HepG2 (cell line): ENCODE measurements around the gene TEX19. TPM values are rescaled to one million over a fixed set of nuclear protein-coding genes. Genes with fewer than 3 reads are reported as not detected.
A peak's percentile ranks its signal among the peaks of the same experiment; 100 is the strongest.

Experiments used
- FOXP1 ChIP-seq, 2 experiments: fragments of 450-650 bp in 1 of 2; IDR thresholded peaks; 2 replicates each; pipeline ENCODE4 v1.6.1; 2017 to 2018; ENCODE audit warnings: antibody characterized with exemption in 1 of 2
- GATAD2A ChIP-seq: IDR thresholded peaks from 2 replicates; pipeline ENCODE4 v1.6.1; 2016
- HNF4A ChIP-seq: sonication (generic); formaldehyde crosslinking; IDR thresholded peaks from 2 replicates; pipeline ENCODE4 v1.4.0; 2020; ENCODE audit warnings: missing genetic modification reagents
- MED8 ChIP-seq: sonication (generic); formaldehyde crosslinking; IDR thresholded peaks from 2 replicates; pipeline ENCODE4 v1.8.1; 2023; ENCODE audit warnings: mild to moderate bottlenecking, missing genetic modification reagents; ENCODE audit not compliant: insufficient replicate concordance
- MEF2D ChIP-seq: sonication (generic); formaldehyde crosslinking; IDR thresholded peaks from 2 replicates; pipeline ENCODE4 v1.5.1; 2020; ENCODE audit warnings: mild to moderate bottlenecking, missing genetic modification reagents
- MIXL1 ChIP-seq: IDR thresholded peaks from 2 replicates; pipeline ENCODE4 v1.6.1; 2016
- MTA1 ChIP-seq: sonication (generic); formaldehyde crosslinking; IDR thresholded peaks from 2 replicates; pipeline ENCODE4 v1.4.0; 2020; ENCODE audit warnings: missing genetic modification reagents, mild to moderate bottlenecking, borderline replicate concordance
- NR2F6 ChIP-seq, 2 experiments: IDR thresholded peaks; 2 replicates each; pipeline ENCODE4 v1.6.1; 2016; ENCODE audit warnings: antibody characterized with exemption in 1 of 2, mild to moderate bottlenecking in 1 of 2
- RBFOX2 ChIP-seq: fragments of 200-400 bp; formaldehyde crosslinking; IDR thresholded peaks from 2 replicates; pipeline ENCODE4 v1.6.1; 2017; ENCODE audit warnings: low read depth, mild to moderate bottlenecking, low read length
- RXRA ChIP-seq: sonication (generic); formaldehyde crosslinking; IDR thresholded peaks from 2 replicates; pipeline ENCODE4 v1.5.1; 2020; ENCODE audit warnings: missing genetic modification reagents
- SNAI1 ChIP-seq: sonication (generic); formaldehyde crosslinking; IDR thresholded peaks from 2 replicates; pipeline ENCODE4 v1.5.0; 2020; ENCODE audit warnings: mild to moderate bottlenecking, missing genetic modification reagents, borderline replicate concordance
- SOX6 ChIP-seq, 2 experiments: fragments of 450-650 bp in 1 of 2; sonication (generic) in 1 of 2; formaldehyde crosslinking in 1 of 2; IDR thresholded peaks; 2 replicates each; pipeline versions ENCODE4 v1.4.0 to v1.6.1; 2017 to 2020; ENCODE audit warnings: antibody characterized with exemption in 1 of 2, mild to moderate bottlenecking in 1 of 2, missing genetic modification reagents in 1 of 2
- ZFP82 ChIP-seq: sonication (generic); formaldehyde crosslinking; IDR thresholded peaks from 2 replicates; pipeline ENCODE4 v1.5.1; 2020; ENCODE audit warnings: mild to moderate bottlenecking, missing genetic modification reagents, borderline replicate concordance
- ZNF180 ChIP-seq: sonication (generic); formaldehyde crosslinking; IDR thresholded peaks from 2 replicates; pipeline ENCODE4 v1.4.0; 2020; ENCODE audit warnings: low read depth, missing genetic modification reagents, borderline replicate concordance
- ZNF274 ChIP-seq: sonication (generic); formaldehyde crosslinking; IDR thresholded peaks from 2 replicates; pipeline ENCODE4 v1.5.1; 2020; ENCODE audit warnings: mild to moderate bottlenecking, missing genetic modification reagents
- ZNF343 ChIP-seq: sonication (generic); formaldehyde crosslinking; IDR thresholded peaks from 2 replicates; pipeline ENCODE4 v1.4.0; 2020; ENCODE audit warnings: mild to moderate bottlenecking, missing genetic modification reagents
- ZNF547 ChIP-seq: sonication (generic); formaldehyde crosslinking; IDR thresholded peaks from 2 replicates; pipeline ENCODE4 v1.5.1; 2020; ENCODE audit warnings: mild to moderate bottlenecking, missing genetic modification reagents
- ZNF615 ChIP-seq: sonication (generic); formaldehyde crosslinking; IDR thresholded peaks from 2 replicates; pipeline ENCODE4 v1.5.0; 2020; ENCODE audit warnings: mild to moderate bottlenecking, missing genetic modification reagents, borderline replicate concordance
- ZNF629 ChIP-seq: sonication (generic); formaldehyde crosslinking; conservative IDR thresholded peaks from 2 replicates; pipeline ENCODE4 v1.5.0; 2020; ENCODE audit warnings: missing genetic modification reagents
- polyA plus RNA-seq, 8 experiments: library from polyadenylated mRNA; depleted of rRNA in 3 of 8; stranded (reverse) in 7 of 8; unstranded in 1 of 8; fragments of >200 nt; fragmentation: Illumina TruSeq in 4 of 8; extraction: Trizol in 4 of 8; gene quantifications; 2 replicates each; pipeline versions ENCODE4 v1.2.1 to v1.2.3, GENCODE V29; 2011 to 2016; ENCODE audit warnings: low read depth in 4 of 8, missing spikeins in 1 of 8, mixed read lengths in 1 of 8; ENCODE audit not compliant: insufficient read depth in 1 of 8
- total RNA-seq, 5 experiments: library from RNA; depleted of rRNA; stranded (reverse); fragments of >200 nt; fragmentation: Illumina TruSeq; extraction: Trizol; gene quantifications; 2 replicates each; pipeline ENCODE4 v1.2.3, GENCODE V29; 2016; ENCODE audit warnings: low read depth in 1 of 5
- TF ChIP-seq, protein P1 (sequence below): sonication (generic); formaldehyde crosslinking; IDR thresholded peaks from 2 replicates; pipeline ENCODE4 v1.9.0; 2022; ENCODE audit warnings: missing genetic modification reagents, mild to moderate bottlenecking, borderline replicate concordance
- TF ChIP-seq, protein P2 (sequence below): sonication (generic); formaldehyde crosslinking; IDR thresholded peaks from 2 replicates; pipeline ENCODE4 v1.4.0; 2020; ENCODE audit warnings: missing genetic modification reagents, borderline replicate concordance
- TF ChIP-seq, protein P3 (sequence below), 2 experiments: IDR thresholded peaks; 2 replicates each; pipeline ENCODE4 v1.6.1; 2011 to 2012; ENCODE audit warnings: low read length in 2 of 2, borderline replicate concordance in 1 of 2, low read depth in 1 of 2, mild to moderate bottlenecking in 1 of 2, moderate library complexity in 1 of 2

TEX19 gene
- total and polyA plus RNA-seq, 2 of the 13 experiments (the other 11 are each of a cell fraction or from before 2014, with no cell fraction given): 1.3 to 6.0 TPM

DNA sequence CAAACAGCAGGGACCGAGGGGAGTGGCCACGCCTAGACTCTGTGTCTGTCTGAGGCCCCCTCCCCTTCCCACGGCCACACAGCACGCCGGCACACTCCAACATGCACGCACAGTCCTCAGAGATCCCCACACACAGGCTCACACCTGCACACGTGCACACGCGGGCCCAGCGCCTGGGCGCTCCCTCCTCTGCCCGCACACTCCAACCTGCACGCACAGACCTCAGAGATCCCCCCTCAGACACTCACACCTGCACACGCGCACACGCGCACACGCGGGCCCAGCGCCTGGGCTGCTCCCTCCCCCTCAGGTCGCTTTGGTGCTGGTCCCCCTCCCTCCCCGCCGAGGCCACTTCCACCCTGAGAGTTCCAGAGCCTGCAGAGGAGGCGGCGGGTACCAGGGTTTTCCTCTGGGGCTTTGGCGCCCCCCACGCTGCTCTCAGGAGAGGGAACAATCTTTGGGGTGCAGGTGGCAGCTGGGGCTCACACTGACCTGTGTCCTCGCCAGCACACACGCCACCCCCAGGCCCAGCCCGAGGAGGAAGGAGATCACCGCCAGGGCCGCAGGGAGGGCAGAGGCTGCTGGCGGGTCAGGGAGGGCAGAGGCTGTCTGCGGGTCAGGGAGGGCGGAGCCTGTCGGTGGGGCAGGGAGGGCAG lies 43.2 kb upstream of the TEX19 start (continued):
- TF ChIP-seq, protein P1, sequence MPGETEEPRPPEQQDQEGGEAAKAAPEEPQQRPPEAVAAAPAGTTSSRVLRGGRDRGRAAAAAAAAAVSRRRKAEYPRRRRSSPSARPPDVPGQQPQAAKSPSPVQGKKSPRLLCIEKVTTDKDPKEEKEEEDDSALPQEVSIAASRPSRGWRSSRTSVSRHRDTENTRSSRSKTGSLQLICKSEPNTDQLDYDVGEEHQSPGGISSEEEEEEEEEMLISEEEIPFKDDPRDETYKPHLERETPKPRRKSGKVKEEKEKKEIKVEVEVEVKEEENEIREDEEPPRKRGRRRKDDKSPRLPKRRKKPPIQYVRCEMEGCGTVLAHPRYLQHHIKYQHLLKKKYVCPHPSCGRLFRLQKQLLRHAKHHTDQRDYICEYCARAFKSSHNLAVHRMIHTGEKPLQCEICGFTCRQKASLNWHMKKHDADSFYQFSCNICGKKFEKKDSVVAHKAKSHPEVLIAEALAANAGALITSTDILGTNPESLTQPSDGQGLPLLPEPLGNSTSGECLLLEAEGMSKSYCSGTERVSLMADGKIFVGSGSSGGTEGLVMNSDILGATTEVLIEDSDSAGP (CRISPR knock-in tag): 0 out of 2 replicates have a peak, but pooled peaks have one; percentile 42
- TF ChIP-seq ZNF629: no peak
- no peak for TF ChIP-seq ZNF180 (CRISPR knock-in tag)
- TF ChIP-seq ZNF274: 0 out of 2 replicates have a peak, but pooled peaks have one; percentile 51
- TF ChIP-seq FOXP1 (IDR thresholded peaks at IDR 0.05): no peak
- TF ChIP-seq FOXP1 (CRISPR knock-in tag; IDR thresholded peaks at IDR 0.05): no peak
- no peak for TF ChIP-seq SOX6 (IDR thresholded peaks at IDR 0.05)
- TF ChIP-seq SOX6 (CRISPR knock-in tag; IDR thresholded peaks at IDR 0.05): 0 out of 2 replicates have a peak, but pooled peaks have one; percentile 20
- no peak for TF ChIP-seq MIXL1 (CRISPR knock-in tag)
- TF ChIP-seq ZFP82 (CRISPR knock-in tag): no peak
- 0 out of 2 replicates have a peak, but pooled peaks have one; percentile 12 for TF ChIP-seq HNF4A (CRISPR knock-in tag)
- no peak for TF ChIP-seq MEF2D (CRISPR knock-in tag)
- TF ChIP-seq GATAD2A (CRISPR knock-in tag): peak; percentile 28; the same call in 1 of the 2 replicates
- TF ChIP-seq NR2F6 (IDR thresholded peaks at IDR 0.05): peak; percentile 37; the same call in 1 of the 2 replicates
- TF ChIP-seq NR2F6 (CRISPR knock-in tag; IDR thresholded peaks at IDR 0.05): peak; percentile 70
- TF ChIP-seq RBFOX2: peak; percentile 47; the same call in 1 of the 2 replicates
- TF ChIP-seq ZNF343 (CRISPR knock-in tag): 0 out of 2 replicates have a peak, but pooled peaks have one; percentile 35
- TF ChIP-seq SNAI1: 0 out of 2 replicates have a peak, but pooled peaks have one; percentile 52
- TF ChIP-seq, protein P2, sequence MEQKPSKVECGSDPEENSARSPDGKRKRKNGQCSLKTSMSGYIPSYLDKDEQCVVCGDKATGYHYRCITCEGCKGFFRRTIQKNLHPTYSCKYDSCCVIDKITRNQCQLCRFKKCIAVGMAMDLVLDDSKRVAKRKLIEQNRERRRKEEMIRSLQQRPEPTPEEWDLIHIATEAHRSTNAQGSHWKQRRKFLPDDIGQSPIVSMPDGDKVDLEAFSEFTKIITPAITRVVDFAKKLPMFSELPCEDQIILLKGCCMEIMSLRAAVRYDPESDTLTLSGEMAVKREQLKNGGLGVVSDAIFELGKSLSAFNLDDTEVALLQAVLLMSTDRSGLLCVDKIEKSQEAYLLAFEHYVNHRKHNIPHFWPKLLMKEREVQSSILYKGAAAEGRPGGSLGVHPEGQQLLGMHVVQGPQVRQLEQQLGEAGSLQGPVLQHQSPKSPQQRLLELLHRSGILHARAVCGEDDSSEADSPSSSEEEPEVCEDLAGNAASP (CRISPR knock-in tag): peak; percentile 39; the same call in 1 of the 2 replicates
- TF ChIP-seq ZNF547: no peak
- TF ChIP-seq ZNF615: no peak
- TF ChIP-seq, protein P3, sequence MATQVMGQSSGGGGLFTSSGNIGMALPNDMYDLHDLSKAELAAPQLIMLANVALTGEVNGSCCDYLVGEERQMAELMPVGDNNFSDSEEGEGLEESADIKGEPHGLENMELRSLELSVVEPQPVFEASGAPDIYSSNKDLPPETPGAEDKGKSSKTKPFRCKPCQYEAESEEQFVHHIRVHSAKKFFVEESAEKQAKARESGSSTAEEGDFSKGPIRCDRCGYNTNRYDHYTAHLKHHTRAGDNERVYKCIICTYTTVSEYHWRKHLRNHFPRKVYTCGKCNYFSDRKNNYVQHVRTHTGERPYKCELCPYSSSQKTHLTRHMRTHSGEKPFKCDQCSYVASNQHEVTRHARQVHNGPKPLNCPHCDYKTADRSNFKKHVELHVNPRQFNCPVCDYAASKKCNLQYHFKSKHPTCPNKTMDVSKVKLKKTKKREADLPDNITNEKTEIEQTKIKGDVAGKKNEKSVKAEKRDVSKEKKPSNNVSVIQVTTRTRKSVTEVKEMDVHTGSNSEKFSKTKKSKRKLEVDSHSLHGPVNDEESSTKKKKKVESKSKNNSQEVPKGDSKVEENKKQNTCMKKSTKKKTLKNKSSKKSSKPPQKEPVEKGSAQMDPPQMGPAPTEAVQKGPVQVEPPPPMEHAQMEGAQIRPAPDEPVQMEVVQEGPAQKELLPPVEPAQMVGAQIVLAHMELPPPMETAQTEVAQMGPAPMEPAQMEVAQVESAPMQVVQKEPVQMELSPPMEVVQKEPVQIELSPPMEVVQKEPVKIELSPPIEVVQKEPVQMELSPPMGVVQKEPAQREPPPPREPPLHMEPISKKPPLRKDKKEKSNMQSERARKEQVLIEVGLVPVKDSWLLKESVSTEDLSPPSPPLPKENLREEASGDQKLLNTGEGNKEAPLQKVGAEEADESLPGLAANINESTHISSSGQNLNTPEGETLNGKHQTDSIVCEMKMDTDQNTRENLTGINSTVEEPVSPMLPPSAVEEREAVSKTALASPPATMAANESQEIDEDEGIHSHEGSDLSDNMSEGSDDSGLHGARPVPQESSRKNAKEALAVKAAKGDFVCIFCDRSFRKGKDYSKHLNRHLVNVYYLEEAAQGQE (IDR thresholded peaks at IDR 0.05; ENCODE audit: borderline replicate concordance in 1 of 2, low read depth in 1 of 2, low read length in 2 of 2): no peak
- peak; percentile 77 for TF ChIP-seq MTA1 (CRISPR knock-in tag)
- peak; percentile 63 for TF ChIP-seq MED8 (CRISPR knock-in tag)
- TF ChIP-seq RXRA (CRISPR knock-in tag): 0 out of 2 replicates have a peak, but pooled peaks have one; percentile 42
